HL-60/S4 treated with phorbol 12-myristate 13-acetate at 8.2 ng/mL for 4 days and 3 days (cell line): Measurements from ENCODE around the gene MAFG.
"Not testable (repeated sequence)": the region's sequence is repeated elsewhere in the genome, so short reads cannot be mapped to it uniquely, and the experiment has no call there.

ENCODE experiments used
- in situ Hi-C: fragments of 300-500 bp; cut with MboI; formaldehyde crosslinking; loops from 2 replicates; pipeline ENCODE4 v1.15.0; 2022; ENCODE audit warnings: low sequenced_read_pairs

MAFG gene

GRCh38 chr17:81923302-81924260 lies 4.0 kb downstream of the MAFG start:
- in situ Hi-C loops: no loop called here

DNA sequence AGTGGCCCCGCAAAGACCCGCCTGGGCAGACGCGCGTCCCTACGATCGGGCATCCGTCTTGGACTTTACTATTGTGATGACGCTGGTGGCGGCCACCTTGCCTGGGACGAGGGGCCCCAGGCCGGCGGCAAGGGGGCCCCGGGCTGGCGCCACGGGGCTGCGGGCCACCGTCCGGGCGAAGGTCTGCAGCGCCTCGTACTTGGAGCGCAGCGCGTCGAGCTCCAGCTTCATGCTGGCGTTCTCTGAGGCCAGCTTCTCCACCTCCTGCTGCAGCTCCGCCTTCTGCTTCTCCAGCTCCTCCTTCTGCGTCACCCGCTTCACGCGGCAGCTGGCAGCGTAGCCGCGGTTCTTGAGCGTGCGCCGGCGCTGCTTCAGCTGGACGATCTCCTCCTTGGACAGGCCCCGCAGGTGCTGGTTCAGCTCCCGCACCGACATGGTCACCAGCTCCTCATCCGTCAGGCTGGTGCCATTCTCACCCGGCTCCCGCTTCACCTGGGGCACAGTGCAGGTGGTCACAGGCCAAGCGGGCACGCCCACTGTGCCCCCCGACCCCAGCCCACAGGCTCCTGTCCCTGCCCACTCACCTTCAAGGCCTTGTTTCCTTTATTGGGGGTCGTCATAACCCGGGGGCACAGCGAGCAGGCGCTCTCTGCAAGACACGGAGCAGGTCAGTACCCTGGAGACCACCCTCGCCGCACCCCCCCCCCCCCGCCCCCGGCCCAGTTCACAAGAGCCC lies 4.8 kb downstream of the MAFG start:
- in situ Hi-C loops: no loop called here

DNA sequence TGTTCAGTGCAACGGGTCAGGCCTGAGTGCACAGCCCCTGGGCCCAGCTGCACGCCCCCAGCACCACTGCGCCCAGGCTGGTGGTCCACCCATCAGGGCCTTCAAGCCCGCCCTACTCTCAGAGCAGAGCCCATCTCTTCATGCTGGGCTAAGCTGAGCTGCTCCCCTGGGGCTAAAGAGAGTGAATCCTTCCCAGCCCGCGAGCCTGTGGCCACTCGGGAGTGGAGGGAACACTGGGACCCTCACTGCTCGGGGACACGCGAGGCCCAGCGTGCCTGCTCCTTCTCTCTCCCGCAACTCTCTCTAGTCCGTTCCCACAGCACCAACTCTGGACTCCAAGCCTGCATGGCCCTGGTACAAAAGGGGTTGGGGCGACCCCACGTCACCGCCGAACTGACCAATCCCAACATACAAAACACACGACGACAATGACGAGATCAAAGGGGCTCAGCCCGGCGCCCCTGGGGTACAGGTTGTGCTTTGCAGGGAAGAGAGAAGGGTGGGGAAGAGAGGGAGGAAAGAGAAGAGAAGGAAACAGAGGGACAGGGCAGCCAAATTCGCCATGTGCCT lies 5.5 kb downstream of the MAFG start:
- in situ Hi-C loops: no loop called here

DNA sequence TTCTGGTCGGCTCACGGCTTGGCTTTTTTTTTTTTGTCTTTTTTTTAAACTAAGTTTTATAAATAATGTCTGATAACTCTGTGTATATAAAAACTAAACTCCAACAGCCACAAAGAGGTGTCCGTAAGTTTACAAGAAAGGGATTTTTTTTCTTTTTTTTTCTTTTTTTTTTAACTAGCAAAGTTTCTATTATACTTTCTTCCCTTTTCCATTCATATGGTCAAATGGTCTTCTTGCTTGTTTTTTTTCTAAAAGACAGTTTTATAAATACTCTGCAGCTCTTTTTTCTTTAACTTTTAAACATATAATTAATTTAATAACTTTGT lies 6.0 kb downstream of the MAFG start:
- in situ Hi-C loops: no loop called here

DNA sequence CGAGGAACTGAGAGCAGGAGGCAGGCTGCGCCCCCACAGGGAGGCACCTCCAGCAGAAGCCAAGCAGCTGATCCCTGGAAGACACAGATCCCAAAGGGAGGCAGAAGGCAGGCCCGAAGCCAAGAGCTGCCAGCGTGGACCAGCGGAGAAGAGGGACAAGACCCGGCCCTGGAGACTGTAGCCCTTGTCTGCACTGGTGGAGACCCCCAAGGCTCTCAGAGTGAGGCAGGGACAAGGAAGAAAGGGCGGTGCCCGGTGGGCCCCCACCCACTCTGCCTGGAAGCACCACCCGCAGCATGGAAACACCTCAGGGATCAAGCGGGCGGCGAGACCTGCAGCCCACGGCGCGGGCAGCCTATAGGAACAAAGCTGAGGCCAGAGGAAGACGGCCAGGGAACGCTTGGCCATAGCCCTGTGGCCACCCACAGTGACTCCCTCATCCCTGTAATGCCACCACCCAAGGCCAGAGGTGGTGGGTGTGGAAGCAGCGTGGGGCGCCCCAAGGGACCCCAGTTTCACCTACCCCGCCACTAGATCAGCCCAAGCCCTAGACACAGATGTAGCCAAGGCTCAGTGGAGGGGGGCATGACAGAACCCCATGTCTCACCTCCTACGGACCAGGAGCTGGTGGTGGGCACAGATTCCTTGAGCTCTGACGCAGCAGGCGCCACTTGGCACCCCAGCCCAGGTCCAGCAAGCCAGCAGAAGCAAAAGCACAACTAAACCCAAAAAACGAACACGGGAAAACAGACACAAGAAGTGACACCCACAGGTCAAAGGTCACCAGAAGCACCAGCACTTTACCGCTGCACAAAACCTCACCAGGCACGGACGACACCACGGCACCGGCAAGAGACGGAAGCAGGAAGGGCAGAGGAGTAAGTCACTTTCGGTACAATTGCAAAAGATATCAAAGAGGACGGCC lies 6.7 kb downstream of the MAFG start:
- in situ Hi-C loops: no loop called here

DNA sequence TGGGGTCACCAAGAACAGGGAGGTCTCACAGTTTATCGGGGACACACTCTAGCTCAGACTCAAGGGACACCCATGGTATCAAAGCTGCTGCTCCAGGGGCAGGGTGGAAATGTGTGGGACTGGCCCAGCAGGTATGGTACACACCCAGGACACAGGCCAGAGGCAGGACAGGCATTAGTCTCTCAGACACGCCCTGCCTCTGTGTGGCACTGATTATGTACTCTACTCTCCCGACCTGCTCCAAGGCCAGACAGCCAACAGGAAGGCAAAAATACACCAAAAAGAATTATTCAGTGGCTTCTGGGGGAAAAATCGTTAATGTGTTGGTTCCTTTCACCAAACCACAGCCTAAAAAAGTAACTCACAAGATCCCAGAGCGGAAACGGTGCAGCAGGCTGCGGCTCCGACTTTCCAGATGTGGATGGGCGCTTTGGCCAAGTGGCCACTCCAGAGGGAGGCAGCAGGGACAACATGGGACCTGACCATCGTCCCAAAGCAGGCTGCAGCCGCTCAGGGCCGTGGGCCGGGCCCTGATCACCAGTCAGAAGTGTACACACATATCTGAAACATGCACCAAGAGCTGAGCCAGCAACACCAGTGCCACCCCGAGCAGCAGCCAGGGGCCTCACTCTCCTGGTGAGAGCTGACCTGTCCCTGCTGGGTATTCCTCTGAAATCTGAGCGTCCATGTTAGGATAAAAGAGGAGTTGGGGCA lies 8.5 kb downstream of the MAFG start:
- in situ Hi-C loops: no loop called here

DNA sequence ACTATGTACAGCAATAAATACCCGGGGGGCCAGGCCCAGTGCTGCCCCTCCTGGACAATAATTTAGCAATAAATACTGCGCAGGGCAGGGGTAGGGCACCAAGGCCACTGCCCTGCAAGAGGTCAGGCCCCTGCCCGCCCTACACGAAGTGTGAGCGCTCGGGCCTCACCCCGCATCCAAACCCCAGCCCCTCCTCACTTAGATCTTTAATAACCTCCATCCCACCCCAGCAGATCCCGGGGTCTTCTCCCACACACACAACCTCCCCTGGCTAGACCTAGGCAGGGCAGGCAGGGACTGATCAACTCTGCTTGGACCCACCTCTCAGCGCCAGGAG lies 9.2 kb downstream of the MAFG start:
- in situ Hi-C loops: not testable (repeated sequence)

GRCh38 chr17:81917565-81918332 lies 9.8 kb downstream of the MAFG start, which contains the start of gene SIRT7:
TSS of gene SIRT7 (minus strand) at chr17:81918176. CDS start at chr17:81918131, 45 bp downstream.
- in situ Hi-C loops: no loop called here

GRCh38 chr17:81916234-81917001 lies 11.1 kb downstream of the MAFG start:
- in situ Hi-C loops: no loop called here

DNA sequence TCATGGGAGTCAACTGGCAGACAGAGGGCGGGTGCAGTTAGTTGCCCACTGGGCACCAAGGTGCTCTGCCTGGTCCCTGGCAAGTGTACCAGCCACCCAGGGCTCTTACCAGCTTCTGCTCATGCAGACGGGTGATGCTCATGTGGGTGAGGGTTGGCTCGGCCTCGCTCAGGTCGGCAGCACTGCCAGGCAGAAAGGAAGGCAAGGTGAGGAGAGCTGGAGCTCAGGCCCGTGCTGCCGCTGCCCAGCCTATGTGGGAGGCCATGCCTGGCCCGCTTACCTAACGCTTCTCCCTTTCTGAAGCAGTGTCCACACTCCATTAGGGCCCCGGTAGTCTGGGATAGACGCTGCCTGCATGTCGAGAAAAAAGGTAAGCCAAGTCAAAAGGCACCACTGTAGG lies 12.2 kb downstream of the MAFG start:
- in situ Hi-C loops: no loop called here

- in situ Hi-C loops: no loop called here
These were observed 13.3 kb downstream of the MAFG start for GRCh38 chr17:81914103-81914850.

DNA sequence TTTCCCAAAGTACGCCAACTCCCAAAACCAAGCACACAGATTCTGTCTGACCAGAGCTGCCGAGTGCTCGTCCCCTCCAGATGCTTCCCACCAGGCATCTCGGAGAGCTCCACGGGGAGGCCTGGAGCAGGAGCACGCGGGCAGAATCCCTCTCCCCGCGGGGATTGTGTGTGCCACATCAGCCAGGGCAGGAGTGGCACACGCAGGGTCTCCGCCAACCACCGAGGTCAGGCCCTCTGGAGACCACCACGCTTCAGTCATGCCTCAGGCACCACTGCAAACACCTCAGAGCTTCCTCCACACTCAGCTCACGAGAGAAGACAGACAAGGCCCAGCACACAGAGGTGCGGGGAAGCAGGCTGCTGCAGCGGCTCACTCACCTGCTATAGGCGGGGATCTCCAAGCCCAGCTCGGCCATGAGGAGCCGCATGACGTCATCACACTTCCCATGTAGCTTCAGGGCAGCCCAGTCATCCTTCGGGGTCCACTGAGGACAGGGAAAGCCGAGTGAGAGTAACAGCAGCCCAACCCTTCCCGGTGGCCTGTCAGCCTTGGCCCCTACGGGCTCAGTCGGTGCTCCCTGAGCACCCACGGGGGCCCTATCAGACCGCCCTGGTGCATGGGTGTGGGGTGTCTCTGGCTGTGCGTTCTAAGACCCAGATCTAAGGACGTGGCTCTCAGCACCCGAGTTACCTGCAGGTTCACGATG lies 14.0 kb downstream of the MAFG start:
- in situ Hi-C loops: no loop called here

DNA sequence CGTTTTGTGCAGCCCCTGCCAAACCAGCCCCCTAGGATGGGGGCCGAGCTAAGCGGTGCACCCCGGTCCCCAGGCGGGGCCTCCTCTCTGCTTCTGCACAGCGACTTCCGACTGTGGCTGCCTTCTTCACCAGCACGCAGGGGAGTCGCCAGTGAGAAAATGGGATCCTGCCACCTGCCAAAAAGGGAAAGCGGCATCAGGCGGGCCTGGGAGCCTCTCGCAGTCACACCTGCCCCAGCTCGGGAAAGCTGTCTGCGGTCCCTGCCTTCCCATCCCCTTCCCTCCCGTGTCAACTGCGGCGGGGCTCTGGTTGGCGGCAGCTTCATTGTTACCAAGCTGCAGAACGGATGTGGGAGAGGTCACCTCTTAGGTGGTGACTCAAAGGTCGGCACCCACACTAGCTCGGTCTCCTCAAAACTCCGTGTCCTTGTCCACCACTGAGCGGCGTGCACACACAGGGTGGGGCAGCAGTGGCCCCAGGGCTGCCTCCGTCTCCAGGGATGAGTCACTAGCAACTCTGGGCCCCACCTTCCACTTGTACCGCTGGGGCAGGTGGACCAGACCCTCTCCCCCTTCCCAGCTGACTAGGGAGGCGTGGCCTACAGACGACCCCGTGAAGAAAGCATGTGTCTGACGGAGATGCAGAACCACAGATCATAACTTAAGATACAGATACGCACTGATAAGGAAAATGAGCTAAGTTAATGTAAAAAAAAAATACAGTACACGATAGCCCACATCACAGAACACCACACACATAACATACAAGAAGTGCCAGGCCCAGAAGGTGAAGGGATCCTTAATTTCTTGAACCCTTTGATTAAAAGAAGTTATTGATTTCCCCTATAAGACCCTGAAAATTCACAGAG lies 14.9 kb downstream of the MAFG start:
- in situ Hi-C loops: no loop called here

DNA sequence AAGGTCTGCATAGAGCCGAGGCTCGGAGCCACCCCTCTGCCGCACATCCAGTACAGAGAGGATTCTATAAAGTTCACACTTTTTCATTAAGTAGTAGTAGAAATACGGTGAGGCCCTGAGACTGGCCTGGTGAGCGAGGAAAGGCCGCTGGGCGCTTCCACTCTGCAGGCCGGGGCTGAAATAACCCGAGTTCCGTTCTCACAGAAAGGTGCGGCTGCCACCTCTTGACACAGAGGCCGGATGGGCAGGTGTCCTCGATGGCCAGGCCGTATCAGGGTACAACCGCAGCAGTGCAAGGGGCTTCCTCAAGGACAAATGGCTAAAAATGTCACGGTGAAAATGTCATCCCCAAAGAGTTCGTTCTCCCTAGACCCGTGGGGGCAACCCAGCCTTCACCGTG lies 15.6 kb downstream of the MAFG start:
- in situ Hi-C loops: no loop called here

DNA sequence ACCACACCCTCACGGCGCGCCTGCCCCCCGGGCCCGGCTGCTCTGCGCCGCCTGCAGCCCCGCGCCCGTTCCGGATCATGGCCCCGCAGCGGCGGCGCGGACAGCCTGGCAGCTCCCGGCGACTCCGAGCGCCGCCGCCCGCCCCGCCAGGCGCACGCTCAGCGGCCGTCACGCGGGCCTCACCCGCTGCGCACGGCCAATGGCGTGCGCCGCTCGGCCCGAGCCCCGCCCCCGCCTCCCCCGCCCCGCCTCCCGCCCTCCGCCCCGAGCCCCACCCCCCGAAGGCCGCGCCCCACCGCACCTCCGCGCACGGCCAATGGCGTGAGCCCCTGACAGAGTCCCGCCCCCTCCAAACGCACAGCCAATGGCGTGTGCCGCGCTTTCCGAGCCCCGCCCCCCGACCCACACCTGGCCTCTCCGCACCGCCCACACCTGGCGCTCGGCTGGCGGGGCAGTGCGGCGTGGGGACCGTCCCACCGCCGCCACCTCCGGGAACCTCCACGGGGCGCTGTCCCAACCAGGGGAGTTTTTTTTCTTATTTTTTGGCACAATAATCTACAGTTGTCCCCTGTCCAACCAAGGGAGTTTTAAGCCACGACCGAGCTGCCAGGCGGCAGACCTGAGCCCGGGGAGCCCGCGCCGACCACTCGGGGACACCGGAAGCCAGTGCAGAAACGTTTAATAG lies 16.1 kb downstream of the MAFG start, which contains the start of gene PCYT2:
PCYT2 (minus strand) TSS at position 123 of the 685 bp plus-strand sequence; CDS start at position 79, 44 bp downstream.
- in situ Hi-C loops: no loop called here

DNA sequence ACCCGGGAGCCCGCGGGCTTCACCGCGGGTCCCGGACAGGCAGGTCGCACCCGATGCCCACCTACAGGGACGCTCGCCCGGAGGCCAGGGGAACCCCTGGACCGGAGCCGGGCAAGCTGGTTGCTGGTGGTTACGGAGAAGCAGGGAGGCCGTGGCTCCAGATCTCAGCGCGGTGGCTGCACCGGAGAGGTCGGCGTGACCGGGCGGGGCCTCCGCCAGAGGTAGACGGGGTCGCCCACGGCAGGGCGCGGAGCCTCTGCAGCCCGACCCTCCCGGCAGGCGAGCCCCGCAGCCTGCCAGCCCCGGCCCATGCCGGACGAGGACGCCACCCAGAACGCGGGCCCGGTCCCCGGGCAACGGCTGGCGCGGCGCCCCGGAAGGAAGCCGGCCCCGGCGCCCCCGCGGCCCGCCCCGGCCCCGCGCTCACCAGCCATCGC lies 16.7 kb downstream of the MAFG start:
- in situ Hi-C loops: no loop called here
